RCC 7860 (cell line): ENCODE results near the gene PRDX3.

Experiments
- DNase-seq: peaks from one replicate; pipeline ENCODE4 v3.0.0-alpha.2; 2015; ENCODE audit warnings: low spot score
- FAIRE-seq: peaks from 2 replicates; lab custom pipeline; 2012; peaks lifted over from hg19 to GRCh38; lab: Jason Lieb, UNC

The PRDX3 gene

DNA sequence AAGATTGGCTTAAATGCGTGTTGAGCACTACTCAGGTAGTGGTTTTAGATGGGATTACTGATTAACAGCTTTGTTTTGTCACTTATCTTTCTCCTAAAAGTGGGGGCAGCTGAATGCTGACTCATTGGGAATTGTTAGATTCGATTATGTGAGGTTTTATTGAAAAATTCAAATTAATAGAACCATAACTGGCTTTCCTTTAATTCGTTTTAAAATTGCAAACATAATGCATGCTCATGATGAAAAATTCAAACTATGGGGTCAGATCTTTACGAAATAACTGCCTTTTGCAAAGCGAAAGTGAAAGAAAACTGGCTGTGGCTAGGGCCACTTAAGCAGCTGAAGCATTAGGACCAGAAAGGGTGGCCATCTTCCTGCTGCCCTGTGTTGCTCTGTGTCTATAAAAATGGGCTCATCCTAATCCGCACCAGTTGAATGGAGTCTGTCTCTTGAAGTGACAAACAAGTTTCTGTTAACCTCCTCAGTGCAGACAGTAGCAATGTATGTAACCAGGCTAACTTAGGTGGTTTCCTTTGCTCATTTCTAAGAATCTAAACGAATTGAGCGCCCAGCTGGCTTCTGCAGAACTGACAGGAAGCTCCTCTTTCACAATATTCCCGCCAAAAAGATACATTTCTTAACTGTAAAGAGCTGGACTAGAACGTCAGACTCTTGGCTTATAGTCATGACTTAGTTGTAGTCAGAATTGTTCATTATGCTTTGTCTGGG lies 46.9 kb downstream of the PRDX3 start:
- DNase-seq (peak; percentile 54), FAIRE-seq (peak; percentile 74)

- no peak for DNase-seq
- FAIRE-seq: no peak
Observed at GRCh38 chr10:119129721-119130120, 48.9 kb downstream of the PRDX3 start.

DNA sequence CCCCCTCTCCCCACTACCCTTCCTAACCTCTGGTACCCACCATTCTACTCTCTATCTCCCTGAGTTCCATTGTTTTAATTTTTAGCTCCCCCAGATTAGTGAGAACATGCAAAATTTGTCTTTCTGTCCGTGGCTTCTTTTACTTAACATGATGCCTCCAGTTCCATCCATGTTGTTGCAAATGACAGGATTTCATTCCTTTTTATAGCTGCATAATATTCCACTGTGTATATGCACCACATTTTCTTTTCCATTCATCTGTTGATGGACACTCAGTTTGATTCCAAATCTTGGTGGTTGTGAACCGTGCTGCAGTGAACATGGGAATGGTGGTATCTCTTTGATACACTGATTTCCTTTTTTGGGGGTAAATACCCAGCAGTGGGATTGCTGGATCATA lies 52.7 kb downstream of the PRDX3 start:
- no peak for FAIRE-seq
- no peak for DNase-seq

DNA sequence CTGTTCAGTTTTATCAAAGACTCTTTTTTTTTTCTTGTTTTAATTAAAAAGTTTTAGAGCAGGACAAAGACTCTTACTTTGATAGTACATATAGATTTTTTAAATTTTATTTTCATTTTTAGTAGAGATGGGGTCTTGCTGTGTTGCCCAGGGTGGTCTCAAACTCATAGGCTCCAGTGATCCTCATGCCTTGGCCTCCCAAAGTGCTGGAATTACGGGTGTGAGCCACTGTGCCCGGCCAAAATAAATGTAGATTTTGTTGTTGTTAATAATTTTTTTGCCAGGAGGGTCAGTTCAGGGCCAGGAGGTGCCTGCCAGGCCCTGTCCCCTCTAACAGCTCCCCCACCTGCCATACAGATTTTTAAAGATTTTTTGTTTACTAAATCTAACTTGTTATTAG lies 57.7 kb downstream of the PRDX3 start:
- DNase-seq (no peak), FAIRE-seq (no peak)

DNA sequence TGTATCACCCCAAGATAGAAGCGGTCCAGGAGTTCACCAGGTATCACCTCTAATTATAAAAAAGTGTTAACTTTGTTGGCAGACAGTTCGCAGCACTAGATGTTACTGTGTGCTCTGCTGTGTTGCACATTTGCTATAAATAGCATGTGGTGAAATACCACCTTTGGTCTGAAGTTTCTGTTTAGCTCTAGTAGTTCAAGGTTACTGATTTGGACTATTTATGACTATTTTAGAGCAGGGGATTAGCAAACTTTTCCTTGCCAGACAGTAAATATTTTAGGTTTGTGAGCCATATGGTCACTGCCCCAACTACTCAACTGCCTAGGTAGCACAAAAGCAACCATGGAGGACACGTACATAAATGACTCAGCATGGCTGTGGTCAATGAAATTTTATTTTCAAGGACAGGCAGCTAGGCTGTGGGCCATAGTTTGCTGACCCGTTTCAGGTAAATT lies 58.2 kb downstream of the PRDX3 start:
- FAIRE-seq: peak; percentile 89
- DNase-seq: peak; percentile 60

DNA sequence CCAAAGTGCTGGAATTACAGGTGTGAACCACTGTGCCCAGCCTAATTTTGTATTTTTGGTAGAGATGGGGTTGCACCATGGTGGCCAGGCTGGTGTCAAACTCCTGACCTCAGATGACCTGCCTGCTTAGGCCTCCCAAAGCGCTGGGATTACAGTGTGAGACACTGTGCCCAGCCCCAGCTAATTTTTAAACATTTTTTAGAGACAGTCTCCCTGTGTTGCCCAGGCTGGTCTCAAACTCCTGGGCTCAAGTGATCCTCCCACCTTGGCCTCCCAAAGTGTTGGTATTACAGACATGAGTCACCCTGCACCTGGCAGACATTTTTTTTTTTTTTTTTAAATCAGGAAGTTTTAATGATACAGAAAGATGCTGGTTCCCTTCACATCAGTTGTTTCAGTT lies 59.2 kb downstream of the PRDX3 start:
- DNase-seq (no peak), FAIRE-seq (no peak)

DNA sequence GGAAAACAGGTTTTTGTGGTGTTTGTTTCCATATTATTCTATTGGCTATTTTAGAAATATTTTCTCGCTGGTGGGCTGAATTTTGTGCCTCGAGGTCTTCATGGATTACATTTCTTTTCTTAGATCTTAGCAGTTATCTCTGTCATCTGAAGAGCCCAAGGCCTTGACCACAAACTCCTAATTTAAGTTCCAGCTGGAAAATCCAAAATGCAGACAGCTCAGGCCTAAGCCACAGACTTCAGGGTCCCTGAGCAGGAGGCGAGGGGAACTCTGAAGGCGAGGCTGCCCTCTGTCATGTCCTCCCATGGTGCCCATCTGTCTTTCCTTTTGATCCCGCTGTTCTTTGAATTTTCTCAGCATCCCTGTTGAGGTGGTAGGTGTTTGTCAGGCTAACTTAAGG lies 60.4 kb downstream of the PRDX3 start:
- FAIRE-seq: no peak
- DNase-seq: no peak
